GM03348 (cell line): ENCODE measurements around the gene ENAH.
A peak's percentile ranks its signal among the peaks of the same experiment; 100 is the strongest.
"Not testable (repeated sequence)": the region's sequence is repeated elsewhere in the genome, so short reads cannot be mapped to it uniquely, and the experiment has no call there.

Experiments used
- DNase-seq: peaks from one replicate; pipeline ENCODE4 v3.0.0; 2012; ENCODE audit warnings: low spot score

Gene ENAH

GRCh38 chr1:225644666-225645065 is 8.3 kb downstream of the ENAH start:
- DNase-seq = no peak

GRCh38 chr1:225642177-225642576 is 10.7 kb downstream of the ENAH start:
- DNase-seq = no peak

GRCh38 chr1:225638853-225639252 is 14.1 kb downstream of the ENAH start:
- DNase-seq = no peak

GRCh38 chr1:225637651-225638199 is 15.2 kb downstream of the ENAH start:
- DNase-seq = no peak

GRCh38 chr1:225636992-225637391 is 15.9 kb downstream of the ENAH start:
- DNase-seq = not testable (repeated sequence)

- no peak for DNase-seq
Measured at GRCh38 chr1:225635649-225636048, 17.3 kb downstream of the ENAH start.

- DNase-seq = not testable (repeated sequence)
Measured at GRCh38 chr1:225632836-225633235, 20.1 kb downstream of the ENAH start.

GRCh38 chr1:225631021-225631663 is 21.8 kb downstream of the ENAH start:
- no peak for DNase-seq

- no peak for DNase-seq
Measured at GRCh38 chr1:225629483-225629882, 23.4 kb downstream of the ENAH start.

- not testable (repeated sequence) for DNase-seq
Measured at GRCh38 chr1:225628794-225629193, 24.1 kb downstream of the ENAH start.

- DNase-seq = no peak
Measured at GRCh38 chr1:225627304-225627947, 25.5 kb downstream of the ENAH start.

- DNase-seq = no peak
Measured at GRCh38 chr1:225626698-225627097, 26.2 kb downstream of the ENAH start.

- DNase-seq = peak; percentile 22
Measured at GRCh38 chr1:225617956-225618355, 35.0 kb downstream of the ENAH start.

GRCh38 chr1:225617479-225617878 is 35.4 kb downstream of the ENAH start:
- DNase-seq = peak; percentile 27

- DNase-seq = not testable (repeated sequence)
Measured at GRCh38 chr1:225615403-225615790, 37.5 kb downstream of the ENAH start.

GRCh38 chr1:225613006-225613405 is 39.9 kb downstream of the ENAH start:
- DNase-seq = no peak

- DNase-seq = no peak
Measured at GRCh38 chr1:225612287-225612686, 40.6 kb downstream of the ENAH start.

- DNase-seq = no peak
Measured at GRCh38 chr1:225611537-225612223, 41.2 kb downstream of the ENAH start.

GRCh38 chr1:225610539-225610938 is 42.4 kb downstream of the ENAH start:
- DNase-seq = no peak

- no peak for DNase-seq
Measured at GRCh38 chr1:225608014-225608796, 44.7 kb downstream of the ENAH start.

- no peak for DNase-seq
Measured at GRCh38 chr1:225607355-225607754, 45.6 kb downstream of the ENAH start.
